ENCODE data around the gene SUPT20HL1.

DNA sequence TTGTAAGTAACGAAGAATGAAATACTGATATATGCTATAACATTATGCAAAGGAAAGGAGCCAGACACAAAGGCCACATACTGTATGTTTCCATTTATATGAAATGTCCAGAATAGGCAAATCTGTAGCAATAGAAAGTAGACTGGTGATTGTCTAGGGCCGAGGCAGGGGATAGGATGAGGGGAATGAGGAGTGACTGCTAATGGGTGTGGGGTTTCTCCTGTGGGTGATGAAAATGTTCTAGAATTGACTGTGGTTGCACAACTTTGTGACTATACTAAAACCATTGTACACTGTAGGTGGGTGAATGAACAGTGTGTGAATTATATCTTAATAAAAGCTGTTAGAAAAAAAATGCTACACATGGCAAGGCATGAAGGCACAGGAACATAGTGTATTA, 19.9 kb upstream of the SUPT20HL1 start:
- TF ChIP-seq, protein P1, sequence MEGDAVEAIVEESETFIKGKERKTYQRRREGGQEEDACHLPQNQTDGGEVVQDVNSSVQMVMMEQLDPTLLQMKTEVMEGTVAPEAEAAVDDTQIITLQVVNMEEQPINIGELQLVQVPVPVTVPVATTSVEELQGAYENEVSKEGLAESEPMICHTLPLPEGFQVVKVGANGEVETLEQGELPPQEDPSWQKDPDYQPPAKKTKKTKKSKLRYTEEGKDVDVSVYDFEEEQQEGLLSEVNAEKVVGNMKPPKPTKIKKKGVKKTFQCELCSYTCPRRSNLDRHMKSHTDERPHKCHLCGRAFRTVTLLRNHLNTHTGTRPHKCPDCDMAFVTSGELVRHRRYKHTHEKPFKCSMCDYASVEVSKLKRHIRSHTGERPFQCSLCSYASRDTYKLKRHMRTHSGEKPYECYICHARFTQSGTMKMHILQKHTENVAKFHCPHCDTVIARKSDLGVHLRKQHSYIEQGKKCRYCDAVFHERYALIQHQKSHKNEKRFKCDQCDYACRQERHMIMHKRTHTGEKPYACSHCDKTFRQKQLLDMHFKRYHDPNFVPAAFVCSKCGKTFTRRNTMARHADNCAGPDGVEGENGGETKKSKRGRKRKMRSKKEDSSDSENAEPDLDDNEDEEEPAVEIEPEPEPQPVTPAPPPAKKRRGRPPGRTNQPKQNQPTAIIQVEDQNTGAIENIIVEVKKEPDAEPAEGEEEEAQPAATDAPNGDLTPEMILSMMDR (IDR thresholded peaks at IDR 0.05), result no peak
- no peak for TF ChIP-seq FOXK1 (CRISPR knock-in tag; IDR thresholded peaks at IDR 0.05)
- no peak for TF ChIP-seq FOXJ3 (CRISPR knock-in tag; IDR thresholded peaks at IDR 0.05; ENCODE audit: borderline replicate concordance)
- TF ChIP-seq, protein P2, sequence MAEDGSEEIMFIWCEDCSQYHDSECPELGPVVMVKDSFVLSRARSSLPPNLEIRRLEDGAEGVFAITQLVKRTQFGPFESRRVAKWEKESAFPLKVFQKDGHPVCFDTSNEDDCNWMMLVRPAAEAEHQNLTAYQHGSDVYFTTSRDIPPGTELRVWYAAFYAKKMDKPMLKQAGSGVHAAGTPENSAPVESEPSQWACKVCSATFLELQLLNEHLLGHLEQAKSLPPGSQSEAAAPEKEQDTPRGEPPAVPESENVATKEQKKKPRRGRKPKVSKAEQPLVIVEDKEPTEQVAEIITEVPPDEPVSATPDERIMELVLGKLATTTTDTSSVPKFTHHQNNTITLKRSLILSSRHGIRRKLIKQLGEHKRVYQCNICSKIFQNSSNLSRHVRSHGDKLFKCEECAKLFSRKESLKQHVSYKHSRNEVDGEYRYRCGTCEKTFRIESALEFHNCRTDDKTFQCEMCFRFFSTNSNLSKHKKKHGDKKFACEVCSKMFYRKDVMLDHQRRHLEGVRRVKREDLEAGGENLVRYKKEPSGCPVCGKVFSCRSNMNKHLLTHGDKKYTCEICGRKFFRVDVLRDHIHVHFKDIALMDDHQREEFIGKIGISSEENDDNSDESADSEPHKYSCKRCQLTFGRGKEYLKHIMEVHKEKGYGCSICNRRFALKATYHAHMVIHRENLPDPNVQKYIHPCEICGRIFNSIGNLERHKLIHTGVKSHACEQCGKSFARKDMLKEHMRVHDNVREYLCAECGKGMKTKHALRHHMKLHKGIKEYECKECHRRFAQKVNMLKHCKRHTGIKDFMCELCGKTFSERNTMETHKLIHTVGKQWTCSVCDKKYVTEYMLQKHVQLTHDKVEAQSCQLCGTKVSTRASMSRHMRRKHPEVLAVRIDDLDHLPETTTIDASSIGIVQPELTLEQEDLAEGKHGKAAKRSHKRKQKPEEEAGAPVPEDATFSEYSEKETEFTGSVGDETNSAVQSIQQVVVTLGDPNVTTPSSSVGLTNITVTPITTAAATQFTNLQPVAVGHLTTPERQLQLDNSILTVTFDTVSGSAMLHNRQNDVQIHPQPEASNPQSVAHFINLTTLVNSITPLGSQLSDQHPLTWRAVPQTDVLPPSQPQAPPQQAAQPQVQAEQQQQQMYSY (CRISPR knock-in tag; IDR thresholded peaks at IDR 0.05), result no peak
- TF ChIP-seq NFYB (CRISPR knock-in tag; conservative IDR thresholded peaks at IDR 0.05; ENCODE audit: low read depth), result no peak
